A673 (cell line): ENCODE data around the gene GNAZ. TPM values are rescaled to one million over a fixed set of nuclear protein-coding genes. Genes with fewer than 3 reads are reported as not detected.

Source experiments
- BruUV-seq: library from RNA; stranded (reverse); fragments of 400-500 nt; replicated peaks from 2 replicates; lab custom pipeline; 2021; lab: Mats Ljungman, UMichigan
- CTCF ChIA-PET: fragments of 300-600 bp; sonication (Branson Sonifier 250); formaldehyde crosslinking; loops from one replicate; lab custom pipeline; 2022; ENCODE audit warnings: antibody characterized with exemption; lab: Charles Lee
- POLR2A ChIA-PET: fragments of 300-600 bp; sonication (Branson Sonifier 250); formaldehyde crosslinking; loops from one replicate; lab custom pipeline; 2022; ENCODE audit warnings: antibody characterized with exemption; ENCODE audit not compliant: low non-redundant PET; lab: Charles Lee
- DNase-seq: peaks from one replicate; pipeline ENCODE4 v3.0.0-alpha.2; 2015; ENCODE audit warnings: low spot score
- H3K27ac ChIP-seq: fragments of 200-600 bp; sonication (generic); 2 replicates; pipeline ENCODE4 v1.5.1; 2016; ENCODE audit warnings: mixed run types, low read depth, mild to moderate bottlenecking, mixed read lengths, antibody characterized with exemption, low read length; ENCODE audit not compliant: poor library complexity, severe bottlenecking
- H3K27me3 ChIP-seq: fragments of 200-600 bp; sonication (generic); replicated peaks from 2 replicates; pipeline ENCODE4 v1.6.1; 2017; ENCODE audit warnings: mixed run types, low read depth, mild to moderate bottlenecking, mixed read lengths, antibody characterized with exemption, low read length; ENCODE audit not compliant: insufficient read depth, poor library complexity
- H3K36me3 ChIP-seq: fragments of 200-600 bp; sonication (generic); 2 replicates; pipeline ENCODE4 v1.6.1; 2016; ENCODE audit warnings: mixed run types, mild to moderate bottlenecking, mixed read lengths, antibody characterized with exemption, low read length; ENCODE audit not compliant: insufficient read depth, poor library complexity, severe bottlenecking
- H3K4me1 ChIP-seq: fragments of 200-600 bp; sonication (generic); 2 replicates; pipeline ENCODE4 v1.6.1; 2017; ENCODE audit warnings: mixed run types, mild to moderate bottlenecking, mixed read lengths, antibody characterized with exemption, low read length; ENCODE audit not compliant: insufficient read depth, poor library complexity, severe bottlenecking
- H3K4me3 ChIP-seq: fragments of 200-600 bp; sonication (generic); 2 replicates; pipeline ENCODE4 v1.5.1; 2016; ENCODE audit warnings: low read depth, mixed run types, mild to moderate bottlenecking, mixed read lengths, low read length; ENCODE audit not compliant: poor library complexity, severe bottlenecking
- H3K9me3 ChIP-seq: fragments of 200-600 bp; sonication (generic); 2 replicates; pipeline ENCODE4 v1.6.1; 2016; ENCODE audit warnings: mixed run types, low read depth, mild to moderate bottlenecking, mixed read lengths, antibody characterized with exemption, low read length; ENCODE audit not compliant: poor library complexity, severe bottlenecking
- EZH2 ChIP-seq: fragments of 200-600 bp; sonication (generic); IDR thresholded peaks from 2 replicates; pipeline ENCODE4 v1.6.1; 2017; ENCODE audit warnings: borderline replicate concordance, low read depth, mild to moderate bottlenecking, mixed read lengths, antibody characterized with exemption, low read length; ENCODE audit not compliant: poor library complexity, severe bottlenecking
- intact Hi-C: fragments of 100-400 bp; cut with micrococcal nuclease; formaldehyde crosslinking; loops from one replicate; pipeline ENCODE4 v1.10.0; 2022; ENCODE audit not compliant: unreplicated experiment
- total RNA-seq: library from RNA; stranded (reverse); gene quantifications from 2 replicates; pipeline ENCODE4 v1.2.3, GENCODE V29; 2021
- TF ChIP-seq, protein P1 (sequence below): fragments of 300-800, 200-600 bp; sonication (generic); conservative IDR thresholded peaks from 2 replicates; pipeline ENCODE4 v1.5.1; 2017; ENCODE audit warnings: low read depth, mild to moderate bottlenecking, antibody characterized with exemption, low read length, moderate library complexity, mixed read lengths

Gene GNAZ
- total RNA-seq, 1 experiment from 2014 or later, result 5.1 TPM

DNA sequence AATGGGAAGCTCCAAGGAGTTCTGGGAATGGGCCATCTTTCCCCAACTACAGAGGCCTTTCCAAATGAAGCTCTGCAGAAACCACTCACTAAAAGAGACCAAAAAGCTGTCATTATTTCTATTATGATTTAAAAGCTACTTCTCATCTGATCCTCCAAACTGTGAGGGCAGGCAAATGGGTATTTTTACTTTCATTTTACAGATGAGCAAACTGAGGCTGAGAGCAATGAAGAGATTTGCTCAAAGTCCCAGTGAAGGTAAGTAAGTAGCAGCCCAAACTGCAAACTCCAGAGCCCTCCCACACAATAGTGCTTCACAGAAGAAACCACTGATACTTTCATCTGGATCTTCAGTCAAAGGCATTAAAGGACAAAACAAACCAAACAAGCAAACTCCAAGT lies 70.1 kb downstream of the GNAZ start:
- intact Hi-C loops, result no loop called here
- TF ChIP-seq EZH2, result no peak
- TF ChIP-seq, protein P1, sequence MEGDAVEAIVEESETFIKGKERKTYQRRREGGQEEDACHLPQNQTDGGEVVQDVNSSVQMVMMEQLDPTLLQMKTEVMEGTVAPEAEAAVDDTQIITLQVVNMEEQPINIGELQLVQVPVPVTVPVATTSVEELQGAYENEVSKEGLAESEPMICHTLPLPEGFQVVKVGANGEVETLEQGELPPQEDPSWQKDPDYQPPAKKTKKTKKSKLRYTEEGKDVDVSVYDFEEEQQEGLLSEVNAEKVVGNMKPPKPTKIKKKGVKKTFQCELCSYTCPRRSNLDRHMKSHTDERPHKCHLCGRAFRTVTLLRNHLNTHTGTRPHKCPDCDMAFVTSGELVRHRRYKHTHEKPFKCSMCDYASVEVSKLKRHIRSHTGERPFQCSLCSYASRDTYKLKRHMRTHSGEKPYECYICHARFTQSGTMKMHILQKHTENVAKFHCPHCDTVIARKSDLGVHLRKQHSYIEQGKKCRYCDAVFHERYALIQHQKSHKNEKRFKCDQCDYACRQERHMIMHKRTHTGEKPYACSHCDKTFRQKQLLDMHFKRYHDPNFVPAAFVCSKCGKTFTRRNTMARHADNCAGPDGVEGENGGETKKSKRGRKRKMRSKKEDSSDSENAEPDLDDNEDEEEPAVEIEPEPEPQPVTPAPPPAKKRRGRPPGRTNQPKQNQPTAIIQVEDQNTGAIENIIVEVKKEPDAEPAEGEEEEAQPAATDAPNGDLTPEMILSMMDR, result no peak
- CTCF ChIA-PET, result no interaction called here
- Histone ChIP-seq H3K4me3 (no peak overlapping the region), H3K9me3 (no peaks in the 10 kb centered on the region), H3K36me3 (no peaks in the 10 kb centered on the region), H3K27me3 (no peaks in the 10 kb centered on the region), H3K4me1 (peaks cover 4% of the 10 kb centered on the region), H3K27ac (no peak overlapping the region)
- POLR2A ChIA-PET, result no interaction called here
- no peak for DNase-seq
- no TSS peak for BruUV-seq

DNA sequence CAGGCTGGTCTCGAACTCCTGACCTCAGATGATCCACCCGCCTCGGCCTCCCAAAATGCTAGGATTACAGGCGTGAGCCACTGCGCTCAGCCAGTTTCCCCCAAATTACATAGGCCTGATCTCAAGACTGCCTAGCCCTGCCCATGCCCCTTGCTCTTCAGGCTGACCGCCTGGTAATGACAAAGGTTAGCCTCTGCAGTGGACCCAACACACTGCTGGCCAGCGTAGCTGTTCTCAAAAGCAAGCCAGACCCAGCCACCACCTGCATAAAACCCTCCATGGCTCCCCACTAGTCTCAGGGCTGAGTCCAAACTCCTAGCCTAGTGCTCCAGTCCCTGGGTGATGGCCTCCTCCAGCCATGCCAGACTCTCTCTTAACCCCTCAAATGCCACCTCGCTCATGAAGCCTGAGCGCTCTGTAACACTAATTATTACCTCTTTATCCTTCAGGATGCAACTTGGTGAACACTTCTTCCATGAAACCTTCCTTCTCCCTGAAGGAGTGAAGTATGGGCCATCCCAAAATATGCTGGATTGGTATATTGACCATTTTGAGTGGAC lies 72.3 kb downstream of the GNAZ start:
- Histone ChIP-seq H3K36me3 (no peaks in the 10 kb centered on the region), H3K27ac (no peak overlapping the region), H3K4me3 (peak overlapping the region; percentile 17), H3K4me1 (peaks cover 4% of the 10 kb centered on the region), H3K9me3 (no peaks in the 10 kb centered on the region), H3K27me3 (no peaks in the 10 kb centered on the region)
- intact Hi-C loops, result no loop called here
- POLR2A ChIA-PET, result no interaction called here
- no TSS peak for BruUV-seq
- no peak for DNase-seq
- TF ChIP-seq, protein P1, result no peak
- no peak for TF ChIP-seq EZH2
- CTCF ChIA-PET, result interaction anchor here (0.7 kb wide), 1 partner anchor 15 kb away, joined by 5 read pairs; no protein-coding TSS in a partner anchor

DNA sequence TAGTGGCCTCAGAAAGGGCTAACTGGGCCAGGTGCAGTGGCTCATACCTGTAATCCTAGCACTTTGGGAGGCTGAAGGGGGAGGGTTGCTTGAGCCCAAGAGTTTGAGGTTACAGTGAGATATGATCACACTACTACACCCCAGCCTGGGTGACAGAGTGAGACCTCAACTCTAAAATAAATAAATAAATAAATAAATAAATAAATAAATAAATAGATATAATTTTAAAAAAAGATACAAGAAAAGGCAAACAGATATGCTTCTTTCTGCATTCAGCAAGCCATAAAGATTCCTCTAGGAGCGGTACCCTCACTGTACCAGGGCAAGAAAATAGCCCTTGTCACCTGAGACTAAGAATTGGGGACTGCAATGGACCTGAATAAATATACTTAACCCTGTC lies 72.8 kb downstream of the GNAZ start:
- POLR2A ChIA-PET, result no interaction called here
- no TSS peak for BruUV-seq
- CTCF ChIA-PET, result no interaction called here
- Histone ChIP-seq H3K27me3 (no peaks in the 10 kb centered on the region), H3K4me3 (no peak overlapping the region), H3K4me1 (peaks cover 4% of the 10 kb centered on the region), H3K36me3 (no peaks in the 10 kb centered on the region), H3K9me3 (no peaks in the 10 kb centered on the region), H3K27ac (no peak overlapping the region)
- TF ChIP-seq, protein P1, result no peak
- no peak for TF ChIP-seq EZH2
- no peak for DNase-seq
- intact Hi-C loops, result no loop called here
